HG02885 (cell line): ENCODE results near the gene KLHL25.

Source experiments
- ATAC-seq: cut with Tn5 transposase; IDR thresholded peaks from one replicate; pipeline ENCODE4 v1.9.1; 2021; ENCODE audit warnings: mild to moderate bottlenecking; ENCODE audit not compliant: unreplicated experiment, poor library complexity

The KLHL25 gene

GRCh38 chr15:85762039-85762755 is 32.5 kb downstream of the KLHL25 start:
- no peak for ATAC-seq

- no peak for ATAC-seq
These were observed 33.1 kb downstream of the KLHL25 start for GRCh38 chr15:85761635-85762034.

GRCh38 chr15:85760531-85761371 is 34.0 kb downstream of the KLHL25 start:
- no peak for ATAC-seq

- no peak for ATAC-seq
These were observed 34.7 kb downstream of the KLHL25 start for GRCh38 chr15:85760049-85760448.

- no peak for ATAC-seq
These were observed 35.3 kb downstream of the KLHL25 start for GRCh38 chr15:85759376-85759775.

GRCh38 chr15:85758655-85758978 is 36.1 kb downstream of the KLHL25 start:
- no peak for ATAC-seq

GRCh38 chr15:85757939-85758654 is 36.6 kb downstream of the KLHL25 start:
- no peak for ATAC-seq

GRCh38 chr15:85757073-85757938 is 37.4 kb downstream of the KLHL25 start:
- no peak for ATAC-seq

GRCh38 chr15:85756411-85757072 is 38.2 kb downstream of the KLHL25 start:
- ATAC-seq: no peak

- no peak for ATAC-seq
These were observed 38.8 kb downstream of the KLHL25 start for GRCh38 chr15:85755942-85756341.

- ATAC-seq: no peak
These were observed 39.3 kb downstream of the KLHL25 start for GRCh38 chr15:85755471-85755870.

- ATAC-seq: no peak
These were observed 39.7 kb downstream of the KLHL25 start for GRCh38 chr15:85754989-85755388.

- ATAC-seq: no peak
These were observed 40.8 kb downstream of the KLHL25 start for GRCh38 chr15:85753791-85754452.

- ATAC-seq: no peak
These were observed 41.5 kb downstream of the KLHL25 start for GRCh38 chr15:85753261-85753660.

- no peak for ATAC-seq
These were observed 42.2 kb downstream of the KLHL25 start for GRCh38 chr15:85752491-85752961.

- no peak for ATAC-seq
These were observed 42.6 kb downstream of the KLHL25 start for GRCh38 chr15:85752124-85752475.

GRCh38 chr15:85751291-85752123 is 43.2 kb downstream of the KLHL25 start:
- no peak for ATAC-seq
